Activated CD8-positive, alpha-beta memory T cell treated with anti-CD3 and anti-CD28 coated beads for 4 hours (primary cell): ENCODE data around the gene MAPKAPK3.

Source experiments
- DNase-seq, 2 donors: peaks; one replicate each; pipeline ENCODE4 v3.0.0-alpha.2; 2020; ENCODE audit warnings: low read depth in 2 of 2

MAPKAPK3 gene

GRCh38 chr3:50627407-50628051 lies 10.6 kb downstream of the MAPKAPK3 start:
- DNase-seq: no peak

DNA sequence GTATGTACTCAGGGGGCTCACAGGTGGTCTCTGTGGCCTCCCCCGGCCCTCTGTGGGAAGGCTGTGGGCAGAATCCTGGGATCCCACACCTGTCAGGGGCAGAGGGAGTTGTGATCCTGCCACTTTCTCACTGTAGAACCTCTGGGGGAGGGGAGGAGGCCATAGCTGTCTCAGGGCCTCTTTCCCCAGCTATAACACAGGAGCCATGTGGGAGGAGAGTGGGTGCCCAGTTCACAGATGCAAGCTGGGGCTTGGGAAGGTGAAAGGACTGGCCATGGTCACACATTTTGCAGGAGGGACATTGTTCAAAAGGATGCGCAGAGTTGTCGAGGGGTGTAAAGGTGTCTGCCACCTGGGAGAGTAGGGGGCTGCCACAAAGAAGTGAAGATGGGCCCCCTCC lies 11.7 kb downstream of the MAPKAPK3 start:
- no peak for DNase-seq

DNA sequence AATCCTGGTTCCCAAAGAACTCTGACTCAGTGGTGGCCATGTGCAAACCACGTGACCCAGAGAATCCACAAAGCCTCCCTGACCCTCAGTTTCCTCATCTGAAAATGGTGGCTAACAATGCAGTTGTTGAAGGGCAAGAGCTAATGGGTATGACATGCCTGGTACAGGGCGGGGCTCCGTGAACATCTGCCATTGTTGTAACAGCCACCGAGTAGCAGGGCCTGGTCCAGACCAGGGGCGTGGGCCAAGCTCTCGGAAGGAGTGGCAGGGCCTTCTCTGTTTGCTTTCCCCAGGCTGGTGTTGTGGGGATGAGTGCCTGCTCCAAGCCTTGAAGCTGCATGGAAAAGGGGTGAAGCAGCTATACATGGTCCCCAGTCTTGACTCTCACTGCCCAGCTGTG lies 13.4 kb downstream of the MAPKAPK3 start:
- DNase-seq: no peak

- no peak for DNase-seq
Measured at GRCh38 chr3:50630877-50631276, 13.9 kb downstream of the MAPKAPK3 start.

DNA sequence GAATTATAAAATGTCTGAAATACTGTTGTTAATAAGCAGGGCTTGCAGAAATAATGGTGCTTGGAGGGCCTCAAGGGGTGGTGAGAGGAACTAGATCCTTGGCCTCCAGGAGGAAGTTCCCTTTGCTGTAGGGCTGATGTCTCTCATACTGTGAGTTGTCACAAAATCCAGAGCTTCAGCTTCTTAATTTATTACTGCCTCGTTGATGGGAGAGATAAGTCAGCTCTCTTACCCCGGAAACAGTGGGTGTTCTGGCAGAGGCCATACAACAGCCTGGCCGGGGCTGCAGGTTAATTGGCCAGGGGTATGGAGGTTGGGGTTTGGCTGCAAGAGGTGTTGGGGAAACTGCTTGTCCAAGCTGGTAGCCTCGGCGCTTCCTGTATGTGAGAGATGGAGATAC lies 15.5 kb downstream of the MAPKAPK3 start:
- no peak for DNase-seq

DNA sequence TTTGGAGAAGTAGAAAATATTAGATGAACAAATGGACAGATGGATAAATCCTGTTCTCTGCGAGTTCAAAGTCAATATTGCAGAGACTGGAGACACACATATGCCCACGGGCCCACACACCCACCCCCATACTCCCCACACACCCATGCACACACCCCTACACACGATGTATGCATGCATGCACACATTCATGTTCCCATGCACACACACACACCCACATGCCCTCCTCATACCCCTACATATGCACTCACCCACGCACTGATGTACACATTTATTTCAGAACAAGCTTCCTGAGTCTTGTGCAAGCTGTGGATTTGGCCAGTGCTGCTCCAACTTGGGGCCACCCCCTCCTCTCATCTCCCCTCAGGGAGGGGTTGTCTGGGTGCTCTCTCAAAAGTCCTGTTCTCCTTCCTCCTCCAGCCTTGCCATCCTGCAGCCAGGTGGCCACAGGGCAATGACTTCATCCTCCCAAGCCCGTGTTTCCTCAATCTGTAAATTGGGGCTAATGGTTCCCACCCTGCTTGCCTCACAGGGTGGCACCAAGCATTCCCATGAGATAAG lies 16.4 kb downstream of the MAPKAPK3 start:
- DNase-seq: no peak

DNA sequence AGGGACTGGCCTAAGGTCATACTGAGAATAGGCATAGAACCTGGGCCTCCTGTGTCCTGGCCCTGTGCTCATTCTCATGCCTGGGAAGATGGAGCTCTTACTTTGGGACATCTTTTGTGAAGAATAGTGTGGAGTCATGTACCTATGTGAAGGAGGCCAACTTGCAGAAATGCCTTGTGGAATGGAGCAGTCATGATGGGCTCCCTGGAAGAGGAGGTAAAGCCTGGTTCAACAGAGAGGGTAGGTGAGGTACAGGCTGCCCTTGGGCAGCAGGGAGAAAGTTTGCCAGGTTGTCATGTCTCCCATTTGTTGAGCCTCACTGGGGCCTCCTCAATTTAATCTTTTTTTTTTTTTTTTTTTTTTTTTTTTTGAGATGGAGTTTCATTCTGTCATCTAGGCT lies 18.1 kb downstream of the MAPKAPK3 start:
- no peak for DNase-seq

DNA sequence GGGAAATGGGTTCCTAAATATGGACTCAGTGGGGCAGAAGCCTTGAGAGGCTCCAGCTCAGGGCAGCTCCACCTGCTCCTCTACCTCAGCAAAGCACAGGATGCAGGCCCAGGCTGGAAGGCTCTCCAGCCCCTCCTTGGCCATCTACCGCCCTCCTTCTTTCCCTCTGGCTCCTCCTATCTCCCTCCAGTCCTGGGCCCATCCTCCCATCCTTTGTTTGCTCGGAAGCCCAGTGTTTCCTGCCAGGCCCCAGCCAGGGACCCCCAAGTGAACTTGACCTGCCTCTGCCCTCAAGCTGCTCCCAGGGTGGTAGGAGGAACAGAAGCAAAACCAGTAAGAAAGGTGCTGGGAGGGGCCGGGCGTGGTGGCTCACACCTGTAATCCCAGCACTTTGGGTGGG lies 20.1 kb downstream of the MAPKAPK3 start:
- no peak for DNase-seq

GRCh38 chr3:50637945-50638344 lies 21.0 kb downstream of the MAPKAPK3 start:
- no peak for DNase-seq

- DNase-seq: no peak
Measured at GRCh38 chr3:50639055-50639494, 22.1 kb downstream of the MAPKAPK3 start.

DNA sequence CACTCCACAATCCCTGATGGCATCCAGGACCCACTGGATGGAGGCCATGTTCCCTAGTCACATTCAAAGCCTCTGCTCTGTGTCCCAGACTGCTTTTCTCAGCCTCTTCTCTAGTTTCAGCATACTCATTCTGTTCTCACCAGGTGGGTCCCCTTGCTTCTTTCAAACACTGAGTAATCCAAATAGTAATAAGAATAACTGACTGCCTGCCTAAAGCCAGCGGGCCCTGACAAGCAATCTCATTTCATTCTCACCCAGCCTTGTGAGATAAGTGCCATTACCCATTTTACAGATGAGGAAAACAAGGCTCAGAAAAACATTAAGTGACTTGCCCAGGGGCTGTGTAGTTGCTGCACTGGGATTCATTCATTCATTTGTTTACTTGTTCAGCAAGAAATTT lies 25.4 kb downstream of the MAPKAPK3 start:
- DNase-seq: no peak

- DNase-seq: no peak
Measured at GRCh38 chr3:50644561-50644960, 27.6 kb downstream of the MAPKAPK3 start.

DNA sequence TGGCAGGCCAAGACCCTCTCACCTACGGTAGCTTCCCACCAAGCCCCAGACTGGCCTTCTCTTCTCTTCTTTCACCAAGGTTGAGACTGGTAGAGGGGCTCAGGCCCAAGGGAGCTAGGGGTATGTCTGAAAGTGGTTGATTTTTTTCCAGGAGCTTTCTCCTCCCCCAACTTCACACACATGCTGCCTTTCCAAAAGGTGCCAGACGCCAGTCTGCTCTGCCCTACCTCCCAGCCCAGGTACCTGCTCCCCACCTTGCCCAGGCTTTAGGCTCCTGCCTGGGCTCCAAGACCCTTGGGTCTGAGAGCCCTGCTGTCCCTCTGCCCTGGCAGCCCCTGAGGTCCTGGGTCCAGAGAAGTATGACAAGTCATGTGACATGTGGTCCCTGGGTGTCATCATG lies 28.4 kb downstream of the MAPKAPK3 start:
- no peak for DNase-seq

DNA sequence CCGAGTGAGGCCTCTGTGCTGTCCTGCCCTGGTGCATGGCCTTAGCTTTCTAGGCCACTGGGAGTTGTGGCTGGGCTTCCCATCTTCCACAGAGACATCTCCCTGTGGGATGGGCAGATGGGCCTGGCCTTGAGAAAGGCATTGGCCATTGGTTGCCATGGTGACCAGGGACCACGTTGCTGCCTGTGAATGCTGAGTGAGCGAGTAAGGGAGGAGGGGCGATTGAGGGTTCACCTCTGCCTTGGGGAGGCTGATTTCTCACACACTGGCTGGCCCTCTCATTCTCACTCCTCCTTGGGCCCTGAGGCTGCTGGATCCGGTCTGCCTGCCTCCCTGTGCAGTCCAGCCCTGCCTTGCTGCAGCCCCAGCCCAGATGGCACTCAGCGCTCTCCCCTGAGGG lies 31.4 kb downstream of the MAPKAPK3 start:
- DNase-seq: no peak

- no peak for DNase-seq
Measured at GRCh38 chr3:50648944-50649343, 32.0 kb downstream of the MAPKAPK3 start.

- DNase-seq: no peak
Measured at GRCh38 chr3:50649451-50649931, 32.5 kb downstream of the MAPKAPK3 start.

DNA sequence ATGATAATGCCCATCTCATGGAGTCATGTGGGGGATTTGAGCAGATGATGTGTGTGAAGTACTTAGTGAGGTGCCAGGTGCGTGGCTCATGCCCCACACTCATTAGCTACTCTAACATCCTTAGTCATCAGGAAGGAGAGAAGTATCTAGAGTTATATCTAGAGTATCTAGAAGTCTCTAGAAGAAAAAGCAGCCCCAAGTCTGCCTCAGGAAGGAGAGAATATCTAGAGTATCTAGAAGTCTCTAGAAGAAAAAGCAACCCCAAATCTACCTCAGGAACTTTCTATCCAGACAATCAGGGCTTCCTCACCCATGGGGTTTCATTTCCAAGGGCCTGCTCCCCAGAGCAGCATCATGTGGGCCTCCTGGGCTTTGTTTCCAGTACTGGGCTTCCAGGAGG lies 33.1 kb downstream of the MAPKAPK3 start:
- DNase-seq: no peak

- DNase-seq: no peak
Measured at GRCh38 chr3:50651445-50651844, 34.5 kb downstream of the MAPKAPK3 start.

DNA sequence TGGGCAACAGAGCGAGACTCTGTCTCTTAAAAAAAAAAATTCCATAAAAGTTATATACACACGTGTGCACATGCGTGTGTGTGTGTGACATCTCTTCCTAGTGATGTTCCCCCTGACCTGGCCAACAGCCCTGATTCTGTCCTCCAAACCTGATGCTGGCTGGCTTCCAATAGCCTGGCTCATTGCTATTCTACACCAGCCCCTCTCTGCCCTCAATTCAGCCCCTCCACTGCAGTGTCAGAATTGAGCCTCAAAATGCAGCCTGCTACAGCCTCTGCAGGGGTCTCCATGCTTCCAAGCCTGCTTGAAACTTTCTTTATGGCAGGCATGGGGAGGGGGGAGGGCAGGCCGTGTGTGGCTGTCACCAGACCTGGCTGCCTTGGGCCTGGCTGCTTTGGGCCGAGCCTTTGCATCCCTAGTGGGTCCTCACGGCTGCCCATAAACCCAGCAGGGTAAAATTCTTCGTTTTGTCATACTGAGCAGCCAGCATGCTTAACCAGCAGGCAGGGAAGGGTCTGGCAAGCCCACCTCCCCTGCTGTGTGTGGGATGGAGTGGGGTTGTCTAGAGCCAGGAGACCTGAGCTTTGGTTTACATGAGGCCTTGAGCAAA lies 35.1 kb downstream of the MAPKAPK3 start:
- DNase-seq: no peak

DNA sequence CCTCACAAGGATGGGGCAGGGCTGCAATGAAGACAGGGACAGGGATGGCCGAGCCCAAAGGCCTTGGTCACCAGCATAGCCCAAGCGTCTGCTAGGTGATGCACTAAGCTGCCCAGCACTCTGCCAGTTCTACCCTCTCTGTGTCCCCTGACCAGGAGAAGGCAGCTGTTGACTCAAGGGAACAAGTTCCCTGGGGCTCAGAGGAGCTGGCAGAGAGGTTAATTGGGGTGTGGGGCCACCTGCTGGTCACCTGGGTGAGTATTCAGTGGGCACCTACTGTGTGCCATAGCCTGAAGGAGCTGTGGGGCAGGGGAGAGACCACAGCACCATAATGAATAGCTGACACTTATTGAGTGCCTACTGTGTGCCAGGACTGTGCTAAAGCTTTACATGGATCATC lies 35.8 kb downstream of the MAPKAPK3 start:
- DNase-seq: peak in 1 of 2 donors; percentile 26

DNA sequence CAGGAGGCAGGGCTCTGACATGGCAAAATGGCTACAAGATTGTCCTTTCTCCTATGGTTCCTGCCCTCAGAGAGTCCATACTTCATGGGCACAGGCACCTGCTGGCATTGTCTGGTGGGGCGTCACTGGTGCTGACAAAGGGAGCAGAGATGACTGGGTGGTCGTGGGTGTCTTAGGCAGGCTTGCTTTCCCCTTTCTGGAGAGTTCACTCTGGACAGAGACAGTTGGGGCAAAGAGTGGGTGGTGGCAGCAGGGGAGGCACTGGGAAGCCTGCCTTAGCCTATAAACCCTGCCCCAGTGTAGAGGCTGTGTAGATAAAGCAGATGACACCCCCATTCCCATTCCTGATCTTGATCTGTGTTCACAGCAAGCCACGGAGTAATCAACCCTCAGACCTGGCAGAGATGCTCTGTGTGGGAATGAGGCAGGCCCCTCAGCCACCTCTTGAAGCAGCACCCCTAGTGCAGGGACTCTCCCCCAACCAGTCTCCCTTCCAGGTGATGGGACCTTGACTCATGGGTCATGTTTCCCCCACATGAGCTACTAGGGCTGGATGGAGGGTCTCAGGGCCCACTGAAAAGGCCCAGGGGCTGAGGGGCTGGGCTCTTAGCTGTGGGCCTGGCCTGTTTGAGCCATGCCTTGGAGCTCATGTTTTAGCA lies 37.1 kb downstream of the MAPKAPK3 start:
- DNase-seq: no peak

DNA sequence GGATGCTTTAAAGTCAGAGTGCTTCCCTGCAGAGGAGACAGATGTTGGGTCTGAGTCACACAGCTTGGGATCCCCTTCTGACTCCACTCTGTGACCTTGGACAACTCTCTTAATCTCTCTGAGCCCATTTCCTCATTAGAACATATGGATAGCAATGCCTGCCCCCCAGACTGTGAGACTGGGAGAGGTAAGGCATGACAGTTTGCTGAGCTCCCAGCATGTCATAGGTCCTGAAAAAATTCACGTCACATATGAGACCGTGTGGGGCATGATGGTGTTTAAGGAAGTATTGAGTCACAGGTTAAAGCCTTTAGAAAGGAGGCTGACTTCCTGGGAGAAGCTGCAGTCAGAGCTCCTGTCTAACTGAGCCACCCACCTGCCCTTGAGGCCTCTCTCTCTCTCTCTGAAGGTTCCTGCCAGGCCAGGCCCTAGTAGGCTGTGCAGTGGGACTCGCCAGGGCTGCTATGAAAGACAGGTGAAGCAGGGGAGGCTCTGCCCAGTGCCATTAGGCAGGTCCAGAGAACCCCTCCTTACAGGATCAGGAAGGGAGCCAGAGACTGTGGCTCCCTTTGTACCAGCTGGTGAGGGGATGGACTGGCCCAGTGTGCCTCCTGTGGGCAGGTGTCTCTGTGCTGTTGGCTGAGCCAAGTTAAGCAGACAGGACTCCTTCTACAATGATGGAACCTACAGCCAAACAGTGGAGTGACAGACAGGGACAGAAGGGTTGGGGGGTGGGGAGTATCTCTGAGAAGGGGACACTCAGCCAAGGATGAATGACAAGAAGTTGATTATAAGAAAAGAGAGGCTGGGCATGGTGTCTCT lies 38.3 kb downstream of the MAPKAPK3 start:
- no peak for DNase-seq
